SH-SY5Y (cell line): ENCODE data around the gene DNAL4.

Experiments used
- GATA2 ChIP-seq: IDR thresholded peaks from 2 replicates; pipeline ENCODE4 v1.6.1; 2011; ENCODE audit warnings: mild to moderate bottlenecking, low read depth, low read length
- GATA3 ChIP-seq: IDR thresholded peaks from 2 replicates; pipeline ENCODE4 v1.6.1; 2011; ENCODE audit warnings: low read depth, mild to moderate bottlenecking, low read length, moderate library complexity

DNA sequence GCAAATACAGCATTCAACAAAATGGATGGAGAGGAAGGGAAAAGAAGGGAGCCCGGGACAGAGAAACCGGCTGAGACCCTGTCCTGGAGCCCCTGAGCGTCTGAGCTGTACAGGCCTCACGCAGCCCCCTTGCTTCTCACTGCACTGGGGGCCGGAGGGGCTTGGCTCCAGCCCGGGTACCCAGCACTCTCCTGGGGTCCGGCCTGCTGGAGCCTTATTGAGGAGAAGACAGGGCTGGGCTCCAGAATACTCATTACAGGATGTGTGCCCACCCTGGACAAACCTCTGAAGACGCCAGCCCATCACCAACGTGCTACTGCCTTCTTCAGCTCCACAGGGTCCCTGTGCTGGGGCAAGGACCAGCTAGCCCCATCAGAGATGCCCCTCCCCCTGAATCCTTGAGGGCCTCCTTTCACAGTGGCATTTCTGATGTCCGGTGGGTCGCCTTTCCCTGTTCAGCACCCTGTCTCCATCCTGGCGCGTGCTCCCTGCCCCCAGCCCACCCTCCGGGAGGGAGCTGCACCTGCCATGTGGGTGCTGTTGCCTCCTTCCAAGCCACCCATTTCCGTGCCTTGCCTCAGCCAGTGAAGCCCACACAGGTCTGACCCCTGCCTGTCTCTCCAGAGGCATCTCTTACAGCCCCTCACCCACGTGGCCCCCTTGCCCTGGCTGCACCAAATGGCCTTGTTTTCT, 23.5 kb downstream of the DNAL4 start:
- TF ChIP-seq GATA2 (no peak), GATA3 (no peak)
